Esophagus muscularis mucosa (tissue), 4 donors: ENCODE data around the gene CRY2. TPM values are rescaled to one million over a fixed set of nuclear protein-coding genes. Genes with fewer than 3 reads are reported as not detected.

Experiments
- DNase-seq: peaks from one replicate; pipeline ENCODE4 v3.0.0-alpha.2; 2017; ENCODE audit errors: extremely low spot score
- H3K27ac ChIP-seq, 4 donors: fragments of 200-600 bp; sonication (generic); replicated peaks in 1 of 4; 1 replicate in 3 of 4; 2 replicates in 1 of 4; pipeline ENCODE4 v1.5.1; 2016 to 2019; ENCODE audit warnings: mild to moderate bottlenecking in 1 of 4
- H3K27me3 ChIP-seq, 4 donors: fragments of 200-600 bp; sonication (generic); one replicate each; pipeline versions ENCODE4 v1.5.1 to v1.6.0; 2016 to 2019
- H3K36me3 ChIP-seq, 4 donors: fragments of 200-600 bp; sonication (generic); one replicate each; pipeline ENCODE4 v1.5.1; 2016 to 2019
- H3K4me1 ChIP-seq, 4 donors: fragments of 200-600 bp; sonication (generic); one replicate each; pipeline ENCODE4 v1.5.1; 2016 to 2019
- H3K4me3 ChIP-seq, 4 donors: fragments of 200-600 bp; sonication (generic); 1 replicate in 2 of 4; 2 replicates in 2 of 4; pipeline ENCODE4 v1.5.1; 2016 to 2019; ENCODE audit warnings: mild to moderate bottlenecking in 4 of 4, moderate library complexity in 1 of 4
- H3K9me3 ChIP-seq, 4 donors: fragments of 200-600 bp; sonication (generic); 1 replicate in 3 of 4; 2 replicates in 1 of 4; pipeline ENCODE4 v1.5.1; 2016 to 2019
- CTCF ChIP-seq, 3 experiments: fragments of 200-600 bp in 2 of 3; fragments of 450-650 bp in 1 of 3; sonication (generic) in 2 of 3; IDR thresholded peaks; one replicate each; pipeline ENCODE4 v1.5.1; 2017 to 2019; ENCODE audit warnings: antibody characterized with exemption in 3 of 3, mild to moderate bottlenecking in 2 of 3, moderate library complexity in 1 of 3
- EP300 ChIP-seq: sonication (generic); formaldehyde crosslinking; IDR thresholded peaks from one replicate; pipeline ENCODE4 v1.6.1; 2017; ENCODE audit warnings: antibody characterized with exemption
- POLR2A ChIP-seq: fragments of 450-650 bp; IDR thresholded peaks from one replicate; pipeline ENCODE4 v1.6.1; 2017; ENCODE audit warnings: antibody characterized with exemption, moderate library complexity, mild to moderate bottlenecking, low read depth
- POLR2AphosphoS5 ChIP-seq, 2 donors: sonication (generic); formaldehyde crosslinking; IDR thresholded peaks; one replicate each; pipeline ENCODE4 v1.6.1; 2017; ENCODE audit warnings: antibody characterized with exemption in 2 of 2
- whole genome bisulfite sequencing: methylation state at CpG from one replicate; pipeline ENCODE4 v1.1.5; 2018; 5-methylcytosine and 5-hydroxymethylcytosine counted together
- intact Hi-C: fragments of 100-400 bp; cut with DNase I; formaldehyde crosslinking; loops from one replicate; pipeline ENCODE4 v1.15.1; 2023
- total RNA-seq, 4 donors: library from RNA; depleted of rRNA; stranded (reverse); fragments of >200 nt; gene quantifications; one replicate each; pipeline versions ENCODE4 v1.1.0 to v1.2.1, GENCODE V29; 2016

The CRY2 gene
- total RNA-seq, 4 donors from 2014 or later, result 32.0 to 57.6 (median 49.7) TPM

DNA sequence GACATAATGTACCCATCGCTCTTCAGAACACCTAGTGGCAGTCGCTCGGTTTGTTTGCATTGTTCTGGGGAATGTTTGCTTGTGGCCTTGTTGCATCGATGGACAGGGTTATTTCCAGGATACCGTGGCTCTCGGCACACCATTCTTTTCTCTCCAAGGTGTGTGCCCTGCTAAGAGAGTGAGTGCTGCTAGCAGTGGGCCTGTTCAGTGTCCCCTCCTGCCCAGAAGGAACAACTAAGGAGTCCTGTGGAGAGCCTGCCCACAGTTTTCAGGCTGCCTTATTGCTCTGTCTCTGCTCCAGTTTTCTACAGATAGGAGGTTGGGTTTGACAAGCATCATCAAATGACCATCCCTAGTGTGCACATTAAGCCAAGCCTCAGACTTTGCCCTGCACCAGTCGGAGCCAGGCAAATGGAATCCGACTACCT lies 1.4 kb downstream of the CRY2 start:
- DNase-seq, result no peak
- Histone ChIP-seq H3K27me3 (no peaks in the 10 kb centered on the region), H3K36me3 (peaks cover 0 to 5% (median 0%) of the 10 kb centered on the region in 4 donors), H3K9me3 (no peaks in the 10 kb centered on the region), H3K4me1 (peaks cover 63 to 73% (median 68%) of the 10 kb centered on the region in 4 donors), H3K27ac (peak overlapping the region; percentile 98 to 99 (median 99)), H3K4me3 (peak overlapping the region; percentile 86 to 98 (median 88))
- intact Hi-C loops, result no loop called here
- TF ChIP-seq CTCF (IDR thresholded peaks at IDR 0.05) (no peak), EP300 (no peak), POLR2A (no peak), POLR2AphosphoS5 (IDR thresholded peaks at IDR 0.05) (no peak)
- 57% methylated on average over 8 of the region's 8 CpGs for WGBS

GRCh38 chr11:45850446-45850845 lies 3.2 kb downstream of the CRY2 start:
- Histone ChIP-seq H3K4me1 (peaks cover 80 to 88% (median 84%) of the 10 kb centered on the region in 4 donors), H3K9me3 (no peaks in the 10 kb centered on the region), H3K27me3 (no peaks in the 10 kb centered on the region), H3K27ac (peak overlapping the region in 3 of 4 donors; percentile 84 to 99 (median 99)), H3K36me3 (peaks cover 0 to 5% (median 0%) of the 10 kb centered on the region in 4 donors), H3K4me3 (no peak overlapping the region)
- intact Hi-C loops, result no loop called here
- DNase-seq, result no peak
- TF ChIP-seq POLR2AphosphoS5 (IDR thresholded peaks at IDR 0.05) (no peak), EP300 (no peak), POLR2A (no peak), CTCF (IDR thresholded peaks at IDR 0.05) (no peak)
- WGBS, result 42% methylated on average over 2 of the region's 2 CpGs

GRCh38 chr11:45851228-45851627 lies 4.0 kb downstream of the CRY2 start:
- 62% methylated on average over 2 of the region's 2 CpGs for WGBS
- Histone ChIP-seq H3K4me1 (peaks cover 87 to 92% (median 90%) of the 10 kb centered on the region in 4 donors), H3K27me3 (no peaks in the 10 kb centered on the region), H3K4me3 (no peak overlapping the region), H3K27ac (peak overlapping the region; percentile 84 to 99 (median 94)), H3K36me3 (peaks cover 0 to 10% (median 2%) of the 10 kb centered on the region in 4 donors), H3K9me3 (no peaks in the 10 kb centered on the region)
- DNase-seq, result no peak
- TF ChIP-seq POLR2AphosphoS5 (IDR thresholded peaks at IDR 0.05), result no peak
- no peak for TF ChIP-seq CTCF (IDR thresholded peaks at IDR 0.05)
- no peak for TF ChIP-seq EP300
- TF ChIP-seq POLR2A, result no peak
- intact Hi-C loops, result no loop called here

GRCh38 chr11:45852018-45852711 lies 4.9 kb downstream of the CRY2 start:
- Histone ChIP-seq H3K27me3 (no peaks in the 10 kb centered on the region), H3K4me3 (no peak overlapping the region), H3K4me1 (peaks cover 89 to 93% (median 93%) of the 10 kb centered on the region in 4 donors), H3K36me3 (peaks cover 0 to 18% (median 4%) of the 10 kb centered on the region in 4 donors), H3K9me3 (no peaks in the 10 kb centered on the region), H3K27ac (peak overlapping the region; percentile 84 to 99 (median 94))
- no peak for DNase-seq
- intact Hi-C loops, result no loop called here
- TF ChIP-seq CTCF (IDR thresholded peaks at IDR 0.05), result no peak
- no peak for TF ChIP-seq POLR2AphosphoS5 (IDR thresholded peaks at IDR 0.05)
- TF ChIP-seq EP300, result no peak
- no peak for TF ChIP-seq POLR2A
- 63% methylated on average over 2 of the region's 4 CpGs for WGBS
